Breast epithelium (tissue), 4 donors: Measurements from ENCODE around the gene ARFGAP1. TPM values are rescaled to one million over a fixed set of nuclear protein-coding genes. Genes with fewer than 3 reads are reported as not detected.

ENCODE experiments used
- DNase-seq, 2 donors: peaks; one replicate each; pipeline ENCODE4 v3.0.0-alpha.2; 2019; ENCODE audit warnings: low spot score in 2 of 2
- H3K27ac ChIP-seq, 2 donors: fragments of 200-600 bp; sonication (generic) in 1 of 2; one replicate each; pipeline ENCODE4 v1.5.1; 2016 to 2019; ENCODE audit warnings: mild to moderate bottlenecking in 1 of 2
- H3K27me3 ChIP-seq, 2 donors: fragments of 200-600 bp; sonication (generic) in 1 of 2; one replicate each; pipeline versions ENCODE4 v1.5.1 to v1.6.0; 2017 to 2019; ENCODE audit warnings: control low read depth in 1 of 2, mild to moderate bottlenecking in 1 of 2
- H3K36me3 ChIP-seq: fragments of 200-600 bp; one replicate; pipeline ENCODE4 v1.5.1; 2019
- H3K4me1 ChIP-seq, 2 donors: fragments of 200-600 bp; sonication (generic); one replicate each; pipeline ENCODE4 v1.5.1; 2016 to 2019; ENCODE audit warnings: control low read depth in 1 of 2
- H3K4me3 ChIP-seq, 3 donors: fragments of 200-600 bp; sonication (generic); 1 replicate in 2 of 3; 2 replicates in 1 of 3; pipeline ENCODE4 v1.5.1; 2016 to 2019; ENCODE audit warnings: mild to moderate bottlenecking in 3 of 3, moderate library complexity in 2 of 3
- H3K9me3 ChIP-seq, 2 donors: fragments of 200-600 bp; sonication (generic) in 1 of 2; one replicate each; pipeline ENCODE4 v1.5.1; 2016 to 2019; ENCODE audit warnings: control low read depth in 1 of 2
- POLR2A ChIP-seq: fragments of 450-650 bp; IDR thresholded peaks from one replicate; pipeline ENCODE4 v1.6.1; 2016; ENCODE audit warnings: antibody characterized with exemption, mild to moderate bottlenecking, moderate library complexity
- POLR2AphosphoS5 ChIP-seq, 3 donors: sonication (generic); formaldehyde crosslinking; IDR thresholded peaks; one replicate each; pipeline ENCODE4 v1.6.1; 2017; ENCODE audit warnings: antibody characterized with exemption in 3 of 3
- intact Hi-C: fragments of 100-400 bp; cut with DNase I; formaldehyde crosslinking; loops from one replicate; pipeline ENCODE4 v1.15.1; 2023; ENCODE audit warnings: low total_unique reads
- total RNA-seq, 3 donors: library from RNA; depleted of rRNA; stranded (reverse); fragments of >200 nt; gene quantifications; one replicate each; pipeline ENCODE4 v1.1.0, GENCODE V29; 2016
- TF ChIP-seq, protein P1 (sequence below), 3 donors: fragments of 450-650 bp; IDR thresholded peaks; one replicate each; pipeline ENCODE4 v1.5.1; 2016 to 2017; ENCODE audit warnings: antibody characterized with exemption in 3 of 3, mild to moderate bottlenecking in 3 of 3, moderate library complexity in 3 of 3

Gene ARFGAP1
- total RNA-seq, 3 donors from 2014 or later = 24.3 to 44.6 (median 38.2) TPM

DNA sequence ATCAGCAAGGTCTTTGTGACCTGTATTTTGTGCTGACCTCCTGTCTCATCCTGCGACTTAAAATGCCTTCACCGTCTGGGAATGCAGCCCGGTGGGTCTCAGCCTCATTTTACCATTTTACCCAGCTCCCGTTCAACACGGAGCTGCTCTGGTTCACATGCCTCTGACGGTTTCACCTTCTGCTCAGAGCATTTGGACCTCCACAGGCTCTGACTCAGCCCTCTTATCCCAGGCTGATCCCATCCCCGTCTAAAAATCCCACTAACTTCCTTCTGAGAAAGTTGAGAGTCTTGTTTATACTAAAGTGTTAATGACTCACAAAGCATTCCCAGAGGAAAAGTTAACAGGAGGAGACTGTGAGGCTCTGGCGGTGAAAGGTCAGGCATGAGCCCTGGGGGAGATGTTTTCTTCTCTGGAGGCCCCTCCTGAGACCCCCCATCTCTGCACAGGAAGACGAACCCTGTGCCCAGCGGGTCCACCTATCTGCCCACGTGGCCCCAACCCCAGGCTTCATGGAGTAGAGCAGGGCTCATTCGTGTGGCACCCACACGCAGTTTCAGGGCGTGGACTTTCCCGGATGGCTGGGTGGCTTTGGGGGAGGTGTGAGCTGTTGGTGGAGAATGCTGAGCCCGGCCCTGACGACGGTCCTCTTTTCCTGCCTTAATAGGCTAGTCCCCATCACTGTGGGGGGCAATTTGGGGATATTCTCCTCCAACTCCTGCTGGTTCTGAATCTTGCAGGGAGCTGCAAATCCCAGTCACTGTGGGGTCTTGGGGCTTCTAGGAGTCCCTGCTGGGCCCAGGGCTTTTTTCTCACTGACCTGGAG lies 40.2 kb upstream of the ARFGAP1 start:
- Histone ChIP-seq H3K36me3 (no peaks in the 10 kb centered on the region), H3K9me3 (no peaks in the 10 kb centered on the region), H3K27ac (no peak overlapping the region), H3K4me1 (no peaks in the 10 kb centered on the region), H3K27me3 (peaks cover 0 to 60% of the 10 kb centered on the region in 2 donors), H3K4me3 (no peak overlapping the region)
- no peak for DNase-seq
- intact Hi-C loops = no loop called here
- TF ChIP-seq, protein P1, sequence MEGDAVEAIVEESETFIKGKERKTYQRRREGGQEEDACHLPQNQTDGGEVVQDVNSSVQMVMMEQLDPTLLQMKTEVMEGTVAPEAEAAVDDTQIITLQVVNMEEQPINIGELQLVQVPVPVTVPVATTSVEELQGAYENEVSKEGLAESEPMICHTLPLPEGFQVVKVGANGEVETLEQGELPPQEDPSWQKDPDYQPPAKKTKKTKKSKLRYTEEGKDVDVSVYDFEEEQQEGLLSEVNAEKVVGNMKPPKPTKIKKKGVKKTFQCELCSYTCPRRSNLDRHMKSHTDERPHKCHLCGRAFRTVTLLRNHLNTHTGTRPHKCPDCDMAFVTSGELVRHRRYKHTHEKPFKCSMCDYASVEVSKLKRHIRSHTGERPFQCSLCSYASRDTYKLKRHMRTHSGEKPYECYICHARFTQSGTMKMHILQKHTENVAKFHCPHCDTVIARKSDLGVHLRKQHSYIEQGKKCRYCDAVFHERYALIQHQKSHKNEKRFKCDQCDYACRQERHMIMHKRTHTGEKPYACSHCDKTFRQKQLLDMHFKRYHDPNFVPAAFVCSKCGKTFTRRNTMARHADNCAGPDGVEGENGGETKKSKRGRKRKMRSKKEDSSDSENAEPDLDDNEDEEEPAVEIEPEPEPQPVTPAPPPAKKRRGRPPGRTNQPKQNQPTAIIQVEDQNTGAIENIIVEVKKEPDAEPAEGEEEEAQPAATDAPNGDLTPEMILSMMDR (IDR thresholded peaks at IDR 0.05) = no peak
- no peak for TF ChIP-seq POLR2A
- TF ChIP-seq POLR2AphosphoS5 (IDR thresholded peaks at IDR 0.05) = no peak

DNA sequence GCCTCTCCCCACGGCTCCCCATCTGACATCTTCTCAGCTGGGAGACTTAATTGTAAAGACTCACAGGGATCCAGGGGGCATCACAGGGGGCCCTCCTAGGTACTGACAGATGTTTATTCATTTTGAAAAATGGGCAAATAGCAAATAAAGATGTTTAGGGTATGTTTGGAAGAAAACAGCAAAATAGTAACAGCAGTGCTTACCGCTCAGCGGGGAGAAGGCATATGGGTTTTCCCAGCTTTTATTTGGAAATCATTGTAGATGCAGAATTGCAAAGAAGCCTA lies 39.6 kb upstream of the ARFGAP1 start:
- TF ChIP-seq POLR2A (no peak), POLR2AphosphoS5 (IDR thresholded peaks at IDR 0.05) (no peak)
- TF ChIP-seq, protein P1 (IDR thresholded peaks at IDR 0.05) = no peak
- DNase-seq = no peak
- intact Hi-C loops = no loop called here
- H3K9me3 ChIP-seq = no peaks in the 10 kb centered on the region
- H3K36me3 ChIP-seq = no peaks in the 10 kb centered on the region
- H3K4me1 ChIP-seq = no peaks in the 10 kb centered on the region
- peaks cover 0 to 60% of the 10 kb centered on the region in 2 donors for H3K27me3 ChIP-seq
- H3K4me3 ChIP-seq = no peak overlapping the region
- H3K27ac ChIP-seq = no peak overlapping the region

DNA sequence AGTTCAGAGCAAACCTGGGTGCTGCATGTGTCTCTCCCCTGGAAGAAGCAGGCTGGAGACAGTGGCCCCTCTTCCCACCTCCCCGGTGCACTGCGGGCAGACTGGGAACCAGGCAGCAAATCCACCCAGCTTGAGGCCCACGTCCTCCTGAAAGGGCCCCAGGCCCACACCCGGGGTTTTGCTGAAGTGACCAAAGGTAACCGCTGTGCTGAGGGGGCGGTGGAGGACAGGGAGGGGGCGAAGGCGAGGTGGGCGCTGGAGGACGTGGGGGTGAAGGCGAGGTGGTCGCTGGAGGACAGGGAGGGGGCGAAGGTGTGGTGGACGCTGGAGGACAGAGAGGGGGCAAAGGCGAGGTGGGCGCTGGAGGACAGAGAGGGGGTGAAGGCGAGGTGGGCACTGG lies 38.7 kb upstream of the ARFGAP1 start:
- H3K4me3 ChIP-seq = no peak overlapping the region
- H3K9me3 ChIP-seq = no peaks in the 10 kb centered on the region
- intact Hi-C loops = no loop called here
- no peaks in the 10 kb centered on the region for H3K4me1 ChIP-seq
- no peak overlapping the region for H3K27ac ChIP-seq
- TF ChIP-seq, protein P1 (IDR thresholded peaks at IDR 0.05) = no peak
- no peak for TF ChIP-seq POLR2AphosphoS5 (IDR thresholded peaks at IDR 0.05)
- TF ChIP-seq POLR2A = no peak
- DNase-seq = no peak
- peaks cover 0 to 58% of the 10 kb centered on the region in 2 donors for H3K27me3 ChIP-seq
- no peaks in the 10 kb centered on the region for H3K36me3 ChIP-seq

DNA sequence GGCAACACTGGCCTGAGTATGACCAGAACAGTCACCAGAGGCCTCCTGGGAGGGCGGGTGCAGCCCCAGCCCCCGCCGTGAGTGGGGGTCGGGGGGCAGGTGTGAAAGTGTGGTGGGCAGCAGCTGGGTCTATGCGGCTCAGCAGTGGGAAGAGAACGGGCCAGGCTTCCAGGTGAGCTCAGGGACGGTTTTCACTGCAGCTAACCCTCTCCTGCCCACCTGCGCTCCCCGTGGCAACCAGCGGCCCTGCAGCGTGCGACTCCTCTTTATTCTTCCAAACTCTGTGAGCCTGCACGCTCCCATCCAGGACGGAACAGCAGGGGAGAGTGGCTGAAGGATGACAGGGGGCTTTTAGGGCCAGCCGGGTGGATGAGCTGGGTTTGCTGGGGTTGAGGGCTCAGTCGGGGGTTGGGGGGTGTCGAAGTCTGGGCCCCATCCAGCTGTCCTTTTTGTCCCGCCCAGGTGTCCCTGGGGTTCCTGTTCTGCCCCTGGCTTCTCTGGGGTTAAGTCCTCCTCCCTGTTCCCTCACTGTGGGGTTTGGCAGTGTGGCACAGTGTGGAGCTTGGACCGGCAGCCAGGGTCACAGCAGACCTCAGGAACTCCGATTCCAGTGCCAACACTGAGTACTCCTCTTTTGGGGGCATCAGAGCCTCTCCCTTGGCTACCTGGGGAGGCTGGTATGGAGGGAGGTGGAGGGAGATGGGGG lies 37.8 kb upstream of the ARFGAP1 start:
- no peaks in the 10 kb centered on the region for H3K9me3 ChIP-seq
- no peaks in the 10 kb centered on the region for H3K36me3 ChIP-seq
- intact Hi-C loops = no loop called here
- no peak overlapping the region for H3K27ac ChIP-seq
- TF ChIP-seq POLR2A = no peak
- TF ChIP-seq, protein P1 (IDR thresholded peaks at IDR 0.05) = peak in 2 of 3 donors; percentile 39 to 62
- peaks cover 0 to 55% of the 10 kb centered on the region in 2 donors for H3K27me3 ChIP-seq
- H3K4me3 ChIP-seq = no peak overlapping the region
- H3K4me1 ChIP-seq = no peaks in the 10 kb centered on the region
- DNase-seq = no peak

DNA sequence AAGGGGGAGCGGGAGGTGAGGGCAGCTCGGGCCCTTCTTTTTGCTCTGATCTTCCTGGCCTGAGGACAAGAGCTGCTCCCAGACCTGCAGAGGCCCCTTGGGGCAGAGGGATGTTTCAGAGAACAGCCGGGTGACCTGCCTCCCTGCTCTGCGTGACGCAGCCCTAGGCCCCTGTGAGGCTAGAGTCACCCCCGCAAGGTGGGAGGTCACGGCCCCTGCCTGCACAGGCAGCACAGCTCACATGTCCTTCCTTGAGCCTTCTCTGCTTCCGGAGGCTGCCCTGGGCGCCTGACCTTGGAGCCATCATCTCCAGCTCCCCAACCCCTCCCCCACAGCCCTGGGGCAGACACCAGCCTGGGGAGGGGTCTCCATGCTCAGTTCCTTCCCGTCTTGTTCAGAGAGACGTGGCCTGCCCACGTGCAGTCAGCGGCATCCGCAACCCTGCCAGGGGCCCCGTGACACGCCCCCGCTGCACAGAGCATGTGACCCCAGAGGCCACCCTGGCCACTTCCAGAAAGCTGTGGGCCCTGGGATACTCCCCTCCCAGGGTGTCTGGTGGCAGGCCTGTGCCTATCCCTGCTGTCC lies 37.1 kb upstream of the ARFGAP1 start, which contains the start of gene BIRC7:
BIRC7 (plus strand) TSS at position 507 of the 585 bp plus-strand sequence. CDS start 192 bp downstream, outside the sequence.
- H3K4me3 ChIP-seq = no peak within 1 kb of the TSS
- H3K27me3 ChIP-seq = peaks cover 0 to 56% of the 10 kb centered on the region in 2 donors
- no peaks in the 10 kb centered on the region for H3K36me3 ChIP-seq
- no peak for DNase-seq
- intact Hi-C loops = no loop called here
- H3K9me3 ChIP-seq = no peaks in the 10 kb centered on the region
- TF ChIP-seq POLR2AphosphoS5 (IDR thresholded peaks at IDR 0.05) (no peak), POLR2A (no peak)
- TF ChIP-seq, protein P1 (IDR thresholded peaks at IDR 0.05) = no peak
- H3K27ac ChIP-seq = no peak within 1 kb of the TSS
- H3K4me1 ChIP-seq = no peaks in the 10 kb centered on the region
